MM.1S (cell line): ENCODE data around the gene SHF.

ENCODE experiments used
- CTCF ChIP-seq: fragments of 300-600 bp; sonication (generic); IDR thresholded peaks from 2 replicates; pipeline ENCODE4 v1.5.1; 2016; ENCODE audit warnings: antibody characterized with exemption, low read length, mixed read lengths
- EZH2 ChIP-seq: fragments of 300-600 bp; sonication (generic); optimal IDR thresholded peaks from 2 replicates; pipeline ENCODE3; 2017; ENCODE audit warnings: low read depth, mild to moderate bottlenecking, antibody characterized with exemption, low read length, mixed read lengths

- TF ChIP-seq CTCF (no peak), EZH2 (no peak)
Observed at GRCh38 chr15:45185069-45185779, 2.5 kb downstream of the SHF start.
